ENCODE measurements around the gene BTLA. TPM values are rescaled to one million over a fixed set of nuclear protein-coding genes. Genes with fewer than 3 reads are reported as not detected.

The BTLA gene
- total RNA-seq, 1 donor: not detected

DNA sequence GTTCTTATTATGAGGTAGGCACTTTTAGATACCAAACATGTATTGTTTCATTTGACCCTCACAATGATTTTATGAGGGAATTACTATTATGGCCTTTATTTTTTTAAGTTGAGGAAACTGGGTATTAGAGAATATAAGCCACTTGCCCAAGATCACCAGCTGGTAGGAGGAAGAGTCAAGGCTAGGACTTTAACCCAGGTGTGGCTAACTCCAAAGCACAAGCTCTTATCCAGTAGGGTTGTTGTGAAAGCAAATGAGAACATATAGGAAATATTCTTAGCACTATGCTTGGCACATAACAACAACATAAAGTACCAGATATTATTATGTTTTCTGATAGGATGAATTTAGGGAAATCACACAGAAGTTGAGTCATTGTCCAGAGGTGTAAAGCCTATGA lies 7.9 kb downstream of the BTLA start:
- no peak overlapping the region for H3K4me3 ChIP-seq (ENCODE audit: low read depth, low read length)
- TF ChIP-seq CTCF (IDR thresholded peaks at IDR 0.05; ENCODE audit: insufficient read depth, low read depth, low read length): no peak
- DNase-seq (ENCODE audit: low read depth): no peak

GRCh38 chr3:112489674-112490479 lies 9.4 kb downstream of the BTLA start:
- no peak for TF ChIP-seq CTCF (IDR thresholded peaks at IDR 0.05; ENCODE audit: insufficient read depth, low read depth, low read length)
- DNase-seq (ENCODE audit: low read depth): no peak
- H3K4me3 ChIP-seq (ENCODE audit: low read depth, low read length): no peak overlapping the region

GRCh38 chr3:112486811-112487505 lies 12.3 kb downstream of the BTLA start:
- peak; percentile 35 for DNase-seq (ENCODE audit: low read depth)
- TF ChIP-seq CTCF (IDR thresholded peaks at IDR 0.05; ENCODE audit: insufficient read depth, low read depth, low read length): no peak
- no peak overlapping the region for H3K4me3 ChIP-seq (ENCODE audit: low read depth, low read length)

- TF ChIP-seq CTCF (IDR thresholded peaks at IDR 0.05; ENCODE audit: insufficient read depth, low read depth, low read length): no peak
- no peak overlapping the region for H3K4me3 ChIP-seq (ENCODE audit: low read depth, low read length)
- DNase-seq (ENCODE audit: low read depth): no peak
Observed at GRCh38 chr3:112484352-112484751, 14.9 kb downstream of the BTLA start.

- no peak overlapping the region for H3K4me3 ChIP-seq (ENCODE audit: low read depth, low read length)
- no peak for DNase-seq (ENCODE audit: low read depth)
- no peak for TF ChIP-seq CTCF (IDR thresholded peaks at IDR 0.05; ENCODE audit: insufficient read depth, low read depth, low read length)
Observed at GRCh38 chr3:112482675-112483074, 16.6 kb downstream of the BTLA start.

GRCh38 chr3:112481302-112481721 lies 18.0 kb downstream of the BTLA start:
- no peak overlapping the region for H3K4me3 ChIP-seq (ENCODE audit: low read depth, low read length)
- DNase-seq (ENCODE audit: low read depth): no peak
- TF ChIP-seq CTCF (IDR thresholded peaks at IDR 0.05; ENCODE audit: insufficient read depth, low read depth, low read length): no peak
